Activated CD8-positive, alpha-beta memory T cell treated with anti-CD3 and anti-CD28 coated beads for 1 hour (primary cell): ENCODE measurements around the gene P4HA2.
"Not testable (repeated sequence)": the region's sequence is repeated elsewhere in the genome, so short reads cannot be mapped to it uniquely, and the experiment has no call there.

Source experiments
- DNase-seq, 2 donors: peaks; one replicate each; pipeline ENCODE4 v3.0.0-alpha.2; 2020; ENCODE audit warnings: low read depth in 1 of 2; ENCODE audit errors: extremely low read depth in 1 of 2

P4HA2 gene

DNA sequence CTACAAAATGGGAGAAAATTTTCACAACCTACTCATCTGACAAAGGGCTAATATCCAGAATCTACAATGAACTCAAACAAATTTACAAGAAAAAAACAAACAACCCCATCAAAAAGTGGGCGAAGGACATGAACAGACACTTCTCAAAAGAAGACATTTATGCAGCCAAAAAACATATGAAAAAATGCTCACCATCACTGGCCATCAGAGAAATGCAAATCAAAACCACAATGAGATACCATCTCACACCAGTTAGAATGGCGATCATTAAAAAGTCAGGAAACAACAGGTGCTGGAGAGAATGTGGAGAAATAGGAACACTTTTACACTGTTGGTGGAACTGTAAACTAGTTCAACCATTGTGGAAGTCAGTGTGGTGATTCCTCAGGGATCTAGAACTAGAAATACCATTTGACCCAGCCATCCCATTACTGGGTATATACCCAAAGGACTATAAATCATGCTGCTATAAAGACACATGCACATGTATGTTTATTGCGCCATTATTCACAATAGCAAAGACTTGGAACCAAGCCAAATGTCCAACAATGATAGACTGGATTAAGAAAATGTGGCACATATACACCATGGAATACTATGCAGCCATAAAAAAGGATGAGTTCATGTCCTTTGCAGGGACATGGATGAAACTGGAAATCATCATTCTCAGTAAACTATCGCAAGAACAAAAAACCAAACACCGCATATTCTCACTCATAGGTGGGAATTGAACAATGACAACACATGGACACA is 65.9 kb downstream of the P4HA2 start:
- DNase-seq: not testable (repeated sequence)

DNA sequence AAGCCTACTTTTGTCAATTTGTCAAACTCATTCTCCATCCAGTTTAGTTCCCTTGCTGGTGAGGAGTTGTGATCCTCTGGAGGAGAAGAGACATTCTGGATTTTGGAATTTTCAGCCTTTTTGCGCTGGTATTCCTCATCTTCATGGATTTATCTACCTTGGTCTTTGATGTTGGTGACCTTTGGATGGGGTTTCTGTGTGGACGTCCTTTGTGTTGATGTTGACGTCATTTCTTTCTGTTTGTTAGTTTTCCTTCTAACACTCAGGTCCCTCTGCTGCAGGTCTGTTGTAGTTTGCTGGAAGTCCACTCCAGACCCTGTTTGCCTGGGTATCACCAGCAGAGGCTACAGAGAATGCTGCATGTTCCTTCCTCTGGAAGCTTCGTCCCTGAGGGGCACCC is 71.2 kb downstream of the P4HA2 start:
- DNase-seq: no peak

DNA sequence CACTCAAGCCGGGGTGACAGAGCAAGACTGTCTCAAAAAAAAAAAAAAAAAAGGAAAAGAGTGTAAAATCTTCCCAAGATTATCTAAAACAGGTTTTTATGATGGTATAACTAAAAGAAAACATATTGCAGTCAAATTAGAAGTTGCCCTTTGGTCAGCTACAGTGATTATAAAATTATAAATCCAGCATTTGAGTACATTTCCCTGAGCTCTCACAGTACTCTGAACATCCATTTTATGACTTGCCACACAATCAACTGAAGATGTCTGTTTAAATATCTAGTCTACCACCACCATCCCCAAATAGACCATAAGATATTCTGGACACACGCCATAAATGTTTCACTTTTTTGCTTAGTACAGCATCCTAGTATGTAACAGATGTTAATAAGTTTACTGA is 77.1 kb downstream of the P4HA2 start:
- DNase-seq: no peak

DNA sequence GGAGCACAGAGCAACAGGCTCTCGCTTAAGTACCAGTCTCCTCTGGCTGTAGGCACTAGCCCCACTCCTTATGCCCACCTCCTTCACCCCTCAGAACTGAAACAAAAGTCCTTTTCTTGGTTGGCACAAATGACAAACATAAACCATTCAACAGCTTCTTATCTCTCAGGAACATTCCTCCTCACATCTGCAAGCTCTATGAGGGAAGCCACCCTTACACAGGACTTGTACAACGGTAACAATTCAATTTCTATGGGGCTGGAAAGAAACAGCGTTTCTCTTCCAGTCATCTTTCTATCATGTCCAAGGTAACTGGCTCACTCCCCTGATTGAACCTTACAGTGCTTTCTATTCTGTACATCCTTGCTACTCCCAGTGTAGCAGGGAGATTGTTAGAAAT is 80.0 kb downstream of the P4HA2 start:
- DNase-seq: no peak

DNA sequence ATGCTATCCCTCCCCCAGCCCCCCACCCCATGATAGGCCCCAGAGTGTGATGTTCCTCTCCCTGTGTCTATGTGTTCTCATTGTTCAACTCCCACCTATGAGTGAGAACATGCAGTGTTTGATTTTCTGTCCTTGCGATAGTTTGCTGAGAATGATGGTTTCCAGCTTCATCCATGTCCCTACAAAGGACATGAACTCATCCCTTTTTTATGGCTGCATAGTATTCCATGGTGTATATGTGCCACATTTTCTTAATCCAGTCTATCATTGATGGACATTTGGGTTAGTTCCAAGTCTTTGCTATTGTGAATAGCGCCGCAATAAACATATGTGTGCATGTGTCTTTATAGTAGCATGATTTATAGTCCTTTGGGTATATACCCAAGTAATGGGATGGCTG is 82.3 kb downstream of the P4HA2 start:
- not testable (repeated sequence) for DNase-seq

DNA sequence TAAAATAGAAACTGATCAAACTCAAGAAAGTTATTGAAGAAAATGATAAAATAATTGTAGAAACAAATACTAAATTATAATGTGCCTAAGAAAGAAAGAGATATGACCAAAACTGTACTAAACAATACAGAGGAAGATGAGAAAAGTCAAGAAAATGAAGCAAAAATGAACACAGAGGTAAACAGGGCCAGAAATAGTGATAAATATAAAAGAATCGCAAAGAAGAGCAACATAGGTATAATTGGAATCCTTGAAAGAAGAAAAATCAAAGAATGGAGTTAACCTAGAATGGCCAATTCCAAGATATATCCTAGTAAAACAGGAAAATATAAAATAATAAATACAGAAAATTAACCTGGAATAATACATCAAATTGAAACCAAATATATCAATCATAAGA is 84.5 kb downstream of the P4HA2 start:
- no peak for DNase-seq

DNA sequence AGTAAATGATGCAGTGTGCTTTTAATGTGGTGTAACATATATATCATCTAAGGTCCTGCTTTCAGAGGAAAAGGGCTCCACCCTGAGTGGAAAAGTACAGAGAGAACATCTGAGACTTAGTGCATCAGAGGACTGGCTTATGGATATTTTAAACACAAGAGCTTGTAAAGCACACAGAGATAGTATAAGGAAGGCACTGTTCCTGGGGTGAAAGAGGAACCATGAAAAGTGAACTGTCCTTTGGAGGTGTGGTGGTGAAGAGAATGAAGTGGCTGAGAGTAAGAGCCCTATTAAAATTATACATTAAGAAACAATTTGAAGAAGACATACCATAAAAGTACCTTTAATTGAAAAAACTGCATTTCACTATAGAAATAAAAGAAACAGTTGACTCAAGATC is 85.2 kb downstream of the P4HA2 start:
- DNase-seq: no peak
